GM21786 (cell line): ENCODE results near the gene GSKIP.
A peak's percentile ranks its signal among the peaks of the same experiment; 100 is the strongest.

ENCODE experiments used
- ATAC-seq: cut with Tn5 transposase; IDR thresholded peaks from one replicate; pipeline ENCODE4 v1.9.1; 2021; ENCODE audit not compliant: unreplicated experiment

Gene GSKIP

DNA sequence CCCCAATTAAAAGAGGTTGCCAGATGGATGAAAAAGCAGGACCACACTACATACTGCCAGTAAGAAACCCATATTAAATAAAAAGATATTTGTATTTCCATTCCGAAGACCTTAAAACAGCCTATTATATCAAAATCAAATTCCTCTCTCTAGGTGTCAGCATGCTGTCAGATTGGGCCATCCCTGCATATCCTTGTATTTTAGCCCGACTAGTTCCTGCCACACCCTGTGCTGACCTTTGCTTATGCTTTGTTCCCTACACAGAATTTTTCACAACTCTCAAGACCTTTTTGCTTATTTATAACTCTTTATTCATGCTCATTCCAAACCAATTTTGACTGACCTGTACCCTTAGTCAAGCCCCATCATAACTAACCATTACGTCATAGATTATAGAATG lies 12.8 kb downstream of the GSKIP start:
- no peak for ATAC-seq

DNA sequence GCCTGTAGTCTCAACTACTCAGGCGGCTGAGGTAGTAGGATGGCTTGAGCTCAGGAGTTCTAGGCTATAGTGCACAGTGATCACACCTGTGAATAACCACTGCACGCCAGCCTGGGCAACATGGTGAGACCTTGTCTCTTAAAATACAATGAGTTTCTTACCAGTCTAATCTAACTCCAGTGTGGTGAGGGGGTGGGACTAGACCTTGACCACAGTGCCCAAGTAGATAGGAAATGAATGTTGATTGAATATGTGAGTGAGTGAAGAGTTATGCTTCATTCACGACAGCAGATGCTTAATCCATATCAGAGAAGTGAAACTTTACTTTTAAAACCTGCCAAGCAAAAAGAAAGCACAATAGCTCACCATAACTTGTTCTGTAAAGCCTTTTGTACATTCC lies 17.4 kb downstream of the GSKIP start:
- peak; percentile 92 for ATAC-seq

DNA sequence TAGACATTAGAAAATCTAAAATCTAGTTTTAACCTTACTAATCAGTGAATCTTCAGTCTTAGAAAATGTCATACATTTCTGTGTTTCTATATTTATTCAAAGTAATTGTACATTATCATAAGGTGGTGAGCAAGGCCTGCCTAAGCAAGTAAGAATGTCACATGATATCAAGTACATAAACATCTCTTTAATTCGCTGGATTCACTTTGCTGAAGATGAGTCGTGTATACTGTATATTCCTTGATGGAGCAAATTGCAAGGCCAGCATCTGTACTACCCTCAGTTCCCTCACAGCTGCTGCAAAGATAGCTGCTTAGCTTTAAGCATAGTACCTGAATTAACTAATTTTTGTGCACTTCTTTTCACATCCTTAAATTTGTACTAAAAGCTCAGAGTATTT lies 20.1 kb downstream of the GSKIP start:
- ATAC-seq: no peak

DNA sequence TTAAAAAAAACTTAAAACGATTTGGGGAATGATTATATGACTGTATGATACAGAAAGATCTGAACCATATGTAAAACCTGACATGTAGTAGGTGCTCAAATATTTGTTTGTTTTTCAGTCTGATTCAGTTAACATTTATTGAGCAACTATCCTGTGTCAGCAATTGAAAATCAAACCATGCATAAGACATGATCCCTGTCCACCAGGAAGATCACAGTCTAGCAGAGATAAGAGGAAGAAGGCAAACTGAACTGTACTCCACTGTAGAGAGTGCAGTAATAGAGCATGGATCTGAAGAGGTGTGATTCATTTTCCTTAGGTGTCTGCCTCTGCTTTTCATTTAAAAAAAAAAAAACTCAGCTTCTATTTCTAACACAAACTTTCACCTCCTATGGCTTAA lies 20.7 kb downstream of the GSKIP start:
- no peak for ATAC-seq

DNA sequence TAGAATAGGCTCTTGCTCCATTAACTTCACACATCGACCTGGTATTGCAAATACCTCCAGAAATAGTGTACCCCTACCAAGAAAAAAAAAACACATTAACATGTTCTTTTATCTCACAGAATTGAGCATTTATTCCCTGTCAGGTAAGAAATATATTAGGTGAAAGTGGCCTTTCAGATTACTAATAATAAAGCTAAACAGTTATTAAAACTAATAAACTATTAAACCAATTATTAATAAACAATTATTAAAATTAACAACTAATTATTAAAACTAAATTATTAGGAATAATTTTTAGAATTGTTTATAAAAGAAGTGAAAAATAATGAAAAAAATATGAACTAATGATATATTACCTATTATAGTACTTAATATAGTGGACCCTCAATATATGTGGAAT lies 21.4 kb downstream of the GSKIP start:
- no peak for ATAC-seq

DNA sequence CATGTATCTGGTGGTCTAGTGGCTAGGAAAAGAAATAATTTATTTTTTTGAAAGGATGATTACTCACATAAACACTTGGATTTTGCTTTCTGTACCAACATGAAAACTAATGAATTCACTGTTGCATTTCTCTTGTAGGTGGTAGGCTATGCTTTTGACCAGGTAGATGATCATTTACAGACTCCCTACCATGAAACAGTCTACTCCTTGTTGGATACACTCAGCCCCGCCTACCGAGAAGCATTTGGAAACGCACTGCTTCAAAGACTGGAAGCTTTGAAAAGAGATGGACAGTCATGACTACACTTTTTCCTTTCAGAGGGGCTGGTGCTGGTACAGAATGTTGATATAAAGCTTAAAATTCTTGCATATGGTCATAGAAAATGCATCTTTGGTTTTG lies 22.1 kb downstream of the GSKIP start:
- no peak for ATAC-seq

DNA sequence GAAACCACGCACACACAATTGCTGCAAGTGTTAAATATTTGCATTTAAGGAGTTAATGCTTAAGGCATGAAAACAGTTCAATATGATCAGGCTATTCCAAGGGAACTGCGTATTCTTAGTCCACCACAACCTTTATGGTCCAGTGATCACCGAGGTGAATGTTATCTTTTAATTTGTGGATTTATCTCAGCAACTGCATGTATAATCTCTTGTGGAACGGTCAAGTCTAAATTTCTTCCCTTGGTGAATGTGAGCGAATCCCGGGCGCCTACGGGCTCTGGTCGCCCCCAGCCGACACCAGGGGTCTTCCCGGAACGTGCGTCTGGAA lies 27.6 kb downstream of the GSKIP start:
- ATAC-seq: no peak

DNA sequence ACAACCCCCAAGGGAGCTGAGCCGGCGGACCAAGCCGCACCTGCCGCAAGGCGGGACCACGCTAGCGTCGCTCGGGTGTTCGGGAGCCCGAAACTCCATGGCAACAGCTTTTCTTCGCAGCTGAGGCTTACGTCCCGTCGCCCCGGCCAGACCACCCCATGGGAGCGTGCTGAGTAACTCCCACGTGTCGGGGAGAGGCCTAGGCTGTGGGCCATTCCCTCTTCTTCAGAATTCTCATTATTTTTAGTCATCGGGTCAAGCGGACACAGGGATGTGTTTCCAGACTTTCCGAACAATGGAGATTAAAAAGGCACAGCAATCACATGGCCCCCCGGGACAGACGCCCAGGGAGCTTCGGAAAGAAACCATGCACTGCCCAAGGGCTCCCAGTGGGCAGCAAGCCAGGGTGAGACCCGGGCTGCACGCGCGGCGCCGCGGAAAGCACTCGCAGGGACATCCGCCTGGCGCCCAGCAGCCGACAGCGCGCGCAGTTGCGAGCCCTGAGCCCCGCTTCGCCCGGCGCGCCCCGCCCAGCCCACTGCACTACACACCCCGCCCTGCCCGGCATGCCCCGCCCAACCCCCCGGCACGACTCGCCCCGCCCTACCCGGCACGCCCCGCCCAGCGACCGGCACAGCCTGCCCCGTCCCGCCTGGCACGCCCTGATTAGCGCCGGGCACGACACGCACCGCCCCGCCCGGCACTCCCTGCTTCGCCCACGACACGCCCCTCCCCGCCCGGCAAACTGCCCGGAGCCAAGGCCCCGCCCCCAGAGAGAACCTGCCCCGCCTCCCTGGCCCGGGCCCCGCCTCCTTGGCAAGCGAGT lies 28.2 kb downstream of the GSKIP start:
- peak; percentile 81 for ATAC-seq

DNA sequence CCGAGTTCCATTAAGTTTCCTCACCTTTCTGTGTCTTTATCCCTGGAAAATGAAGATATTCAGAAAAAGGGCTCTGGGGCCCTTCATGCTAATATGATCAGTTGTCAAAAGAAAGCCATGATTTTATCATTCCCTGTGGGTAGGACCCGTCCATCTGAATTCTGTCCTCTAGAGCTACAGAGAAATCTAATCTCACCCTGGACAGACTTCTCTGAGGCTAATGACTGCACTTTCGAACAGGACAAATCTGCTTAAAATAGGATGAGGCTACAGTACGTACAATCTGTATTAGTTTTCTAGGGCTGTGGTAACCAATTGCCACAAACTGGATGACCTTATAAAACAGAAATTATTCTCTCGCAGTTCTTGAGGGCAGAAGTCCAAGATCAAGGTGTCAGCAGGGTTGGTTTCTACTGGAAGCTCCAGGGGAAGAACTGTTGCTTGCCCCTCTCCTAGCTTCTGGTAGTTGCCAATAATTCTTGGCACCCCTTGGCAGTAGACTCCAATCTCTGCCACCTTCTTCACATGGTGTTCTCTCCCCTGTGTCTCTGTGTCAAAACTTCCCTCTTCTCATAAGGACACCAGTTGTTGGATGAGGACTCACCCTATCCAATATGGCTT lies 29.9 kb downstream of the GSKIP start:
- no peak for ATAC-seq

DNA sequence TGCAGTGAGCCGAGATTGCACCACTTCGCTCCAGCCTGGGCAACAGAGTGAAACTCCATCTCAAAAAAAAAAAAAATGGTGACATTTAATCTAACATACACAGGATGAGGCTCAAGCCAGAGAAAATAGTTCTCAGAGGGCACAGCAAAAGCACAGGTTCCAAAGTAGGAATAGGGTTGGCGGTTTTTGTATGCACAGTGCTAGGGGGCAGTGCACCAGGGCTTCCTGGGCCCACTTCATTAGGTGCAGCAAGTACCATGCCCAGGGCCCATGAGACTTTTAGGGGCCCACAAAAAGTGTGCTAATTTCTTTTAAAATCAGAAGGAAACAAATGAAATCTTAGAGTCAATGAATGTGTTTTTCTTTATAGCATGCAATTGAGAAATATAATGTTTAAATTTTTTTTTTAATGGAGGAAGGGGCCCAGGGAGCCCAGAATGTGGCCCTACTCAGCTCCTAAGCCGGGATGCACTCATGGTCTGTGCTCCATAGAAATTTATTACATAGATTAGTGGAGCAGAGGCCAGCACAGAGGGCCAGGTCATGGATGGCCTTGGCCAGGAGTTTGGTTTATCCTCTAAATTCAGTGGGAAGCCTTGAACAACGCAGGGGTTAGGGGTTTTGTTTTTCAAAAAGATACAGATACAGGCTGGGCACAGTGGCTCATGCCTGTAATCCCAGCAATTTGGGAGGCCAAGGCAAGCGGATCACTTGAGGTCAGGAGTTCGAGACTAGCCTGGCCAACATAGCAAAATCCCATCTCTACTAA lies 30.9 kb downstream of the GSKIP start:
- ATAC-seq: no peak

DNA sequence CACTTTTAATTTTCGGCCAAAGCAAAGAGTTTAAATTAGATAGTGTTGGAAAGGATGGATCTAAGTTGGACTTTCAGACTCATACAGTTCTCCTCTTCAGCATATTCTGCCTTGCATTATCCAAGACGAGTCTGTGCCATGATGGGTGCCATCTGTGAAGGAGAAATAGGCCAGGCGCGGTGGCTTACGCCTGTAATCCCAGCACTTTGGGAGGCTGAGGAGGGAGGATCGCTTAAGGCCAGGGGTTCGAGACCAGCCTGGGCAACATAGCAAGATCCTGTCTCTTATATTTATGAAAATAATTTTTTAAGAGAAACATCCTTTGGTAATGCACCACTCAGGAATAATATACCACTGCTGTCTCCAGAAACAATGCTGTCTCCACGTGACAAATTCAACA lies 35.1 kb downstream of the GSKIP start:
- no peak for ATAC-seq

DNA sequence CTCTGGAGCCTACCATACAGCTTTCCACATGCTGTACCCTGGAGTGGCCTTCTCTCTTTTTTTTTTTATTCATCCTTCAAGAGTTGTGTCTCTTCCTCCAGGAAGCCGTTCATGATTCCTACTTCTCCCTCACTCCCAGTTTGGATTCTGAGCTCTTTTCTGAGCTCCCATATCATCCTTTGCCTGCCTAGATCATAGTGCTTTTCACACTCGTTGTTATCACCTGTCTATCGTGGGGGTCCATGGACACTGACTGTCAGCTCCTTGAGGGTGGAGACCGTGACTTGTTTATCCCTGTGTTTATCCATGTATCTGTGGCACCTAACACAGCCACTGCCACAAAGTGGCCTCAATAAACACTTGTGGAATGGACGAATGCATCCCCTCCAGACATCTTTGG lies 35.6 kb downstream of the GSKIP start:
- ATAC-seq: no peak

DNA sequence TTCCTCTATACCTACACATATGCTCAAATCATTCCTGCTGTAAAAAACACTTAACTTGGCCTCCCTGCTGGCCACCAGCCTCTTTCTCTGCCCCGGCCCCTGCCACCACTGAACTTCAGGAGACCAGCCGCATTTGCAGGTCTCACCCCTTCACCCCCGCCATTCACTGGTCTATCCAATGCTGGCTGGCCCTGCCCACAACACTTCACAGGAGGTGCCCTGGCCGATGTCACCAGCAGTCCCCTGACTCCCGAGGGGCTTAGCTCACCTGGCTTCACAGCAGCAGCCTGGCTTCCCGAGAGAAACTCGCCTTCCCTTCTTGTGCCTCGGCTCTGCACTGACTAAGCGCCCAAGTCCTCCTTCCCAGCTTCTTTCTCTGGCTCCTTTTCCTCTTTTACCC lies 36.1 kb downstream of the GSKIP start:
- ATAC-seq: no peak

DNA sequence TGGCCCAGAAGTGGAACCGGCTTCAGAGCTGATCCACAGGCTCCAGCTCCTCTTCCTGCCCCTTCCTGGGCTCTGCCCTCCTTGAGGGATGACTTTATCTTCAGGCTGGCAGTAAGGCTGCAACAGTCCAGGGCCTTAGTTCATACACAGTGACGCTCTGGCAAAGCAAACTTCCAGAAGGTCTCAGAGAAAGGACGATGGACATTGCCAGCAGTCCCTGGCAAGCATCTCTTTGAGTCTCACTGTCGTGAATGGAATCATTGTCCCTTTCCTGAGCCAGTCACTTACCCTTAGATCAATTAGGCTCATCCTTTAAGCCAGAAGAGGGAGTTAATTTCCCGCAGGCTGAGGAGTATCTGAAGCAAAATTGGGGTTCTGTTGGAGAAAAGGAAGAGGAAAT lies 37.2 kb downstream of the GSKIP start:
- ATAC-seq: no peak

DNA sequence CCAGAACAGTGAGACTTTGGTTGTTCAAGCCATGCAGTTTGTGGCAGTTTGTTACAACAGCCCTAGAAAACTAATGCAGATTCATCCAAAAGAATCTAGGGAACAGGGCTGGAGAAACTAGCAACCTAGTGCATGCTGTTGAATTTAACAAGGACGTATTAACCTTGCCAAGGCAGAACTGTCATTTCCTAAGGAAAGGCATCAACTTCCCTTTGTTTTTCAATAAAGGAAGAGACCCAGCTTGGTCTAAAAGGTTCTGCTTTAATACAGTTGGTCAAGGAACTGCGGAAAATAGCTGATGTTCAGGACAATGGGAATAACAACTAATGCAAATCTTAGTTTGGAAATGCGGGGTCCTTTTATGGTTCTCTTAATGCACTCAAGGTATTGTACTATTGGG lies 40.1 kb downstream of the GSKIP start:
- no peak for ATAC-seq

DNA sequence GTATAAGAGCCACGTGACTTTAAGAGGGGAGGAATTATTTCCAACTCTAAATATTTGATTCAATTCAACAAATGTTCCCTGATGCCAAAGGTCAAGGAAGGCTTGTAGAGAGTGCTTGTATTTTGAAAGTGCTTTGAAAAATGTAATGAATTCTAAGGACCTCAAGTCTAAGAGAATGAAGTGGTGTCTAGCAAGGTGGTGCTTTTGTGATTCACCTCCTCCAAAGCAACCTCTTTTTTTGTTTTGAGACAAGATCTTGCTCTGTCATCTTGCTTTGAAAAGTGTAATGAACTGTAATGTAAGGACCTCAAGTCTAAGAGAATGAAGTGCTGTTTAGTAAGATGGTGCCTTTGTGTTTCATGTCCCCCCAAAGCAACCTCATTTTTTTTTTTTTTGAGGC lies 42.4 kb downstream of the GSKIP start:
- ATAC-seq: no peak

DNA sequence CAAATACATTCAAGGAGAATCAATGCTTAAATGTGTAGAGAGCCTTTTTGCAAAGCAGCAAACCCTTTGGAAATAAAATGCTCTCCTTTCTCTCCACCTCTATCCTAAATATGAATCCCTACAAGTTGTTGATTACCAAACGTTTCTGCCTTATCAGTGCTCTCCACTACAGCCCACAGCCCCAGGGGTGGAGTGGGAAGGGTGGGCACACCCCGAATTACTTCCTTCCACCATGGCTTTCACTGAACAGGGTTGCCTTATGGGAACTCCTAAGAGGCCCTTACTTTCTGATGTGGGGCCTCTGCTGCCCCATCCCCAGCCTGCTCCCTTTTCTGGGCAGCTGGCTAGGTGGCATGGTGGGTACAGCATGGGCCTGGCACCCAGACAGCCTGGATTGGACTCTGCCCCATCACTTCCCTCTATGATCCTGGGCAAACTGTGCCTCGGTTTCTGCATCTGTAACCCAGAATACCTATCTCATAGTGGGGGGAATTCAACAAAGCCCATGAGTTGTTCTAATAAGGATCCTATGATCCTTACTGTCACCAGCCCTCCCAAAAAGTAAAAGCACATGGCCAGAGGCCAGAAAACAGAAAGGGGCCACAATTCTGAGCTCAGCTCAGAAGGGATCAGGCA lies 44.7 kb downstream of the GSKIP start:
- ATAC-seq: no peak

DNA sequence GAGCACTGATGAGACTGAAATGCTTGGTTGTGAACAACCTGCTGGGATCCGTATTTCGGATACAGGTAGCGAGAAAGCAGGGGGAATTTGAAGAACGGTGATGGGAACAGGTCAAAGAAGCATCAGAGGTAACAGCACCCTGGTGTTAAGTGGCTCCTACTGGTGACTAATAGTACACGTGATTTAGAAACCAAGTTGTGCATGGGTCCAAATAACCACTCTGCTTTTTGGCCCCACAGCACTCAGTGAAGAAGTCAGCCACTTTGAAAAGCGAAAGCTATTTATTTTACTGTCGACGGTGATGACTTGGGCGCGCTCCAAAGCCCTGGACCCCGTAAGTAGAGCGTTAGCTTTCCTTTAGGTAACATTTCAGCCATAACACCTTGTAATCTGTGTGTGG lies 45.3 kb downstream of the GSKIP start:
- no peak for ATAC-seq

DNA sequence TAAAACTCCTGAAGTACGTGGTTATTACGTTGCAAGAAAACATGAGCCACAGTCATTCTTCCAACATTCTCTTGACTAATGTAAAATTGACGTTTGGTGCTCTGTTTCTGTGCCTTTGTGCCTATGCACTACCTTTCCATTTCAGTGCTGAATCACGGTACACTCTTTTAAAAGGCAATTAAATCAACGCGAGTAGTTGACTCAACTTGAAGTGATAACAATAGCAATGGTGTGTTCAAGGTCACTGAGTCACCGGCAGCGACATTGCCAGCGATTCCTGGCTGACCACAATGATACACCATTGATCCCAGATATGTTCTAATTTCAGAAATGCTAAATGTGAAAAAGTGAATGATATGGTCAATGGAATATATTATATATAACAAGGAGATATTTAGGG lies 46.4 kb downstream of the GSKIP start:
- no peak for ATAC-seq

DNA sequence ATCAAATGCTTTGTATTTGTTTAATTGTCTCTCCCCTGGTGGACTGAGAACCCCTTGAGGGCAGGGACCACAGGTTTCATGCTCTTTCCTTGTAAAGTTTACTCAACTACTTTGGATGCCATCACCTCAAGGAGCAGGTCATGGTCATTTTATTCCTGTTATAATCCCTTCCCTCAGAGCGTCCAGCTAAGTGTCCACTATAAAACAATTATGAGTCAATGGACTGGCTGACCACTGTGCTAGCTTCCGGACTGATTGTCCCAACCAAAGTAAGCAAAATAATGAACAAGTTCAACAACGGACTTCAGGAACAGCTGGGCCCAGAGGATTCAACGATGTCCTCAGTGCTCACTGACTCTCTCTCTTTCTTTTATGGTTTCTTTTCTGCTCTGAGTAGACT lies 46.8 kb downstream of the GSKIP start:
- ATAC-seq: no peak

DNA sequence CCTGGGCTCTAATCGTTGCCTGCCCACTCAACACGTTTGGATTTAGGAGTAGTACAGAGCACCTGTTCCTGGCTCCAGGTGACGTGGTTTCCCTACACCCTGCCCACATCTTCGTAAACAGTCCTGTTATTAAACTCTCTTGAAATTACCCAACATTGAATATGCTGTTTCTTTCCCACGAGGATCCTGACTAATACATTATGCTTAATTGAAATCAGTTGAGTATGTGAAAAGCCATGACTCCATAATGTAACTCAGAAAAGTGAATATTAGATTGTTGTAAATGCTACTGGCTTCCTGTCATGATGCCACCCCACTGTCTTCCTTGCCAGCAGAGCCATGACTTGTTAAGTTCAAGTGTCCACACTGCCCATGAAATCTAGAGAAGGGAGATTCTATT lies 50.2 kb downstream of the GSKIP start:
- ATAC-seq: no peak

DNA sequence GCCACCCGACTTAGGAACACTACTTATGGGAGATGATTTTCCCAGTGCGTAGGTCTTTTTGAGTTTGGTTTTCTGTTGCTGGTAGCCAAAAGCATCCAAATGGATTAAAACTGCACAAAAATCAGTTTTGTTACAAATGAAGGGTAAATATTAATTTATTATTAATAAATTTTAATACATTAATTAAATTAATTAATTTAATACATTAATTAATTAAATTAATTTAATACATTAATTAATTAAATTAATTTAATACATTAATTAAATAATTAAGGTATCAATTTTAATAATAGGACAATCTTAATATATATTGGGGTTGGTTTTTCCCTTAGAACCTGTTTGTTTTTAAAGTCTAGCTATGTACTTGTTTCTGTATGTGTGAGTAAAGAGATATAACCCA lies 52.2 kb downstream of the GSKIP start:
- ATAC-seq: no peak
